Ovary (tissue), 9 donors: ENCODE results near the gene GATA3. TPM values are rescaled to one million over a fixed set of nuclear protein-coding genes. Genes with fewer than 3 reads are reported as not detected.

Source experiments
- DNase-seq, 5 donors: peaks; one replicate each; pipeline ENCODE4 v3.0.0-alpha.2; 2019 to 2020
- H3K27ac ChIP-seq, 2 donors: fragments of 200-600 bp; one replicate each; pipeline versions ENCODE4 v1.5.1 to v1.8.0; 2019 to 2022
- H3K27me3 ChIP-seq: fragments of 200-600 bp; one replicate; pipeline ENCODE4 v1.8.0; 2022
- H3K36me3 ChIP-seq: fragments of 200-600 bp; sonication (generic); one replicate; pipeline ENCODE4 v1.5.1; 2019
- H3K4me1 ChIP-seq: one replicate; pipeline ENCODE4 v1.8.1; 2013; ENCODE audit warnings: mild to moderate bottlenecking, moderate library complexity; ENCODE audit not compliant: insufficient read depth
- H3K4me3 ChIP-seq: fragments of 200-600 bp; sonication (generic); one replicate; pipeline ENCODE4 v1.5.1; 2017
- H3K9me3 ChIP-seq, 2 donors: fragments of 200-600 bp in 1 of 2; sonication (generic) in 1 of 2; one replicate each; pipeline versions ENCODE4 v1.5.1 to v1.8.1; 2013 to 2019; ENCODE audit warnings: mild to moderate bottlenecking in 1 of 2, moderate library complexity in 1 of 2
- EP300 ChIP-seq: sonication (generic); formaldehyde crosslinking; IDR thresholded peaks from one replicate; pipeline ENCODE4 v1.6.1; 2017; ENCODE audit warnings: antibody characterized with exemption
- POLR2A ChIP-seq: fragments of 450-650 bp; IDR thresholded peaks from one replicate; pipeline ENCODE4 v1.6.1; 2017; ENCODE audit warnings: antibody characterized with exemption, mild to moderate bottlenecking, moderate library complexity
- WGBS, 3 donors: extraction: QIAGEN DNeasy Blood & Tissue Kit in 1 of 3; methylation state at CpG; one replicate each; pipeline versions ENCODE4 v1.1.5 to v1.1.7; 2013 to 2017; 5-methylcytosine and 5-hydroxymethylcytosine counted together
- intact Hi-C, 4 donors: fragments of 100-400 bp; cut with DNase I; formaldehyde crosslinking; loops; one replicate each; pipeline versions ENCODE4 v1.11.0 to v1.15.1; 2022 to 2023
- polyA plus RNA-seq, 2 donors: library from polyadenylated mRNA; stranded (reverse); fragments of 200-250 nt in 1 of 2; fragments of 350-450 nt in 1 of 2; fragmentation: Illumina TruSeq in 1 of 2; extraction: RNeasy Lipid Tissue Mini Kit (QIAGEN cat#74804) in 1 of 2; gene quantifications; one replicate each; pipeline ENCODE4 v1.2.3, GENCODE V29; 2013 to 2014
- total RNA-seq, 7 donors: library from RNA; depleted of rRNA in 2 of 7; stranded (reverse); fragments of >200 nt in 2 of 7; fragmentation: NEBNext Ultra II Directional in 3 of 7; extraction: Animal tissue kit (Norgen Biotek cat#: 25700) in 3 of 7; gene quantifications; one replicate each; pipeline versions ENCODE4 v1.1.0 to v1.2.4, GENCODE V29; 2016 to 2023
- TF ChIP-seq, protein P1 (sequence below), 3 donors: fragments of 450-650 bp in 2 of 3; fragments of 200-600 bp in 1 of 3; IDR thresholded peaks; one replicate each; pipeline versions ENCODE4 v1.5.1 to v1.8.0; 2016 to 2022; ENCODE audit warnings: antibody characterized with exemption in 3 of 3, mild to moderate bottlenecking in 1 of 3
- donor health status: DM: no; HTN: no; CAD: no; lungs with moderate emphysema.
- donor health status: DM: no; HTN: no; CAD: no.
- donor health status: Bipolar disorder and iron deficiency.
- donor health status: DM: yes; HTN: yes; CAD: no.
- donor health status: DM: no; HTN: no; CAD: no.
- donor health status: DM: yes; HTN: yes; CAD: no.

The GATA3 gene
- total and polyA plus RNA-seq, 9 donors: 0.15 to 0.48 (median 0.38) TPM; not detected in 2

DNA sequence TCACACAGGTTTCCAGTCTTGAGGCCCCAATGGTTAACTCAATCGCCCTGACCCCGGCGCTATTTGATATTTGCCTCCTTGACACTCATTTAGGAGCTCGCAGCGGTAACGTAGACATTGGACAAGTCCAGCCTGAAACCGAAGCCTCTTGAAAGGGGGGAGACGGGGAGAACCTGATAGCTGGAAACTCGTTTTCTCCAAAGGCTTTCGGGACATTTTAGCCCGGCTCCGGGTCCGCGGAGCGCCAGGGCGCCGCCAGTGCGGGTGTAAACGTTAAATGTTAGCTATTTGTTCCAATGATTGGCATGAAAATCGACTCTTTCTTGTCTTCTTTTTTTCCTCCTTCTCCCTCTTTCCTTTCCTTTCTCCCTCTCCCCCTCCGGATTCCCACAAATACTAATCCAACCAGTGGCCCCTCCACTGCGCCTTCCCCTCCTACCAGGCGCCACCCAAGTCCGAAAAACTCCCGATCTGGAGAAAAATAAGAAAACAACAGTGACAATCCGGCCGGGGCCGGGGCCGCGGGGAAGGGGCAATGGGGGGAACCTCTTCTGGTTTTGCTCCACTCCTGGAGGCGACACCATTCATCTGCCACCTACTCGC, 17.2 kb upstream of the GATA3 start:
- Histone ChIP-seq H3K9me3 (no peaks in the 10 kb centered on the region), H3K4me1 (peaks cover 3% of the 10 kb centered on the region), H3K4me3 (no peak overlapping the region), H3K27ac (no peak overlapping the region), H3K36me3 (no peaks in the 10 kb centered on the region), H3K27me3 (no peaks in the 10 kb centered on the region)
- TF ChIP-seq EP300: no peak
- TF ChIP-seq POLR2A: no peak
- TF ChIP-seq, protein P1, sequence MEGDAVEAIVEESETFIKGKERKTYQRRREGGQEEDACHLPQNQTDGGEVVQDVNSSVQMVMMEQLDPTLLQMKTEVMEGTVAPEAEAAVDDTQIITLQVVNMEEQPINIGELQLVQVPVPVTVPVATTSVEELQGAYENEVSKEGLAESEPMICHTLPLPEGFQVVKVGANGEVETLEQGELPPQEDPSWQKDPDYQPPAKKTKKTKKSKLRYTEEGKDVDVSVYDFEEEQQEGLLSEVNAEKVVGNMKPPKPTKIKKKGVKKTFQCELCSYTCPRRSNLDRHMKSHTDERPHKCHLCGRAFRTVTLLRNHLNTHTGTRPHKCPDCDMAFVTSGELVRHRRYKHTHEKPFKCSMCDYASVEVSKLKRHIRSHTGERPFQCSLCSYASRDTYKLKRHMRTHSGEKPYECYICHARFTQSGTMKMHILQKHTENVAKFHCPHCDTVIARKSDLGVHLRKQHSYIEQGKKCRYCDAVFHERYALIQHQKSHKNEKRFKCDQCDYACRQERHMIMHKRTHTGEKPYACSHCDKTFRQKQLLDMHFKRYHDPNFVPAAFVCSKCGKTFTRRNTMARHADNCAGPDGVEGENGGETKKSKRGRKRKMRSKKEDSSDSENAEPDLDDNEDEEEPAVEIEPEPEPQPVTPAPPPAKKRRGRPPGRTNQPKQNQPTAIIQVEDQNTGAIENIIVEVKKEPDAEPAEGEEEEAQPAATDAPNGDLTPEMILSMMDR (IDR thresholded peaks at IDR 0.05): no peak
- intact Hi-C loops: no loop called here
- DNase-seq: no peak
- 7 to 8% (median 7%) methylated on average over 32 of the region's 32 CpGs for WGBS, 3 donors

DNA sequence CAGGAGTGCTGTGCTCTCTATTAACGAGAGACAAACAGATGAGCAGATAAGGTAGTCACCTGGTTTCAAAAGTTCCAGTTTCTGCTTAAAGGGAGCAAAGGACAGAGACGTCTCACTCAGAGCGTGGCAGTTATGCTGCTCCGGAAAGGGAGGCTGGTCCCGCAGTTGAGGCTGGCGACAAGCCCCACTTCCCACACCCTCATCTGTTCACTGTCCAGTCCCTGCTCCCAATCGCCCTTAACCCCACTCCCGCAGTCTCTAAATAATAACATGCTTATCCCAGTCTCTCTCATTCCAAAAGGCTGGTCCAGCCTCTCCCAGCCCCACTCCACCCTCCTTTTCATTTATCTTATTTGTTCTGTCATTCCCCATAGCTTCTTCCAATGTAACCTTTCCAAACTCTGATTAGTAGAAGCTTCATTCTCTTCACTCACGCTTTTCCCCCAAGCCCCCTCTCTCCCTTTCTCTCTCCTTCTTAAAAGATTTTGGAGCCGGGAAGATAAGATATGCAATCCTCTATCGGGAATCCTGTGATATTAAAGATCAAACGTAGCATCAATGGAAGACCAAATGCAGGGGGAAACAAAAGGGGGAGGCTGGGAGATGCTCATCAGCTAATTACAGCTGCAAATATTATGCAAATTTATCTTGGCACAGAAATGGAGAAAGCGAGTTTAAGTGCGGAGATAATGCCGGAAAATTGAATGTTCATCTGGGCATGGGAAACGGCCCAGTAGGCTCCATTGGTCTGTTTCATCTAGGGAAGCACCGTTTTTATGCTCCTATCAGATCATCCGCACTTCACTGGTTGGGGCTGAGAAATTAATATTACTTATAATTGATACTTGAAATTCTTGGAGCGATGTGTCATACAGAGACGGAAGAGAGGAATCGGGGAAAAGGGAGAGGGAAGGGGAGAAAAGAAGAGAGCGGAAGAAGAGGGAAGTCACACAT, 16.3 kb upstream of the GATA3 start:
- H3K27ac ChIP-seq: no peak overlapping the region
- intact Hi-C loops: no loop called here
- no peak for DNase-seq
- no peak overlapping the region for H3K4me3 ChIP-seq
- WGBS, 3 donors: 9 to 11% (median 10%) methylated on average over 22 of the region's 22 CpGs
- no peaks in the 10 kb centered on the region for H3K9me3 ChIP-seq
- no peak for TF ChIP-seq POLR2A
- no peak for TF ChIP-seq EP300
- TF ChIP-seq, protein P1 (IDR thresholded peaks at IDR 0.05): no peak
- no peaks in the 10 kb centered on the region for H3K27me3 ChIP-seq
- peaks cover 3% of the 10 kb centered on the region for H3K4me1 ChIP-seq
- no peaks in the 10 kb centered on the region for H3K36me3 ChIP-seq

DNA sequence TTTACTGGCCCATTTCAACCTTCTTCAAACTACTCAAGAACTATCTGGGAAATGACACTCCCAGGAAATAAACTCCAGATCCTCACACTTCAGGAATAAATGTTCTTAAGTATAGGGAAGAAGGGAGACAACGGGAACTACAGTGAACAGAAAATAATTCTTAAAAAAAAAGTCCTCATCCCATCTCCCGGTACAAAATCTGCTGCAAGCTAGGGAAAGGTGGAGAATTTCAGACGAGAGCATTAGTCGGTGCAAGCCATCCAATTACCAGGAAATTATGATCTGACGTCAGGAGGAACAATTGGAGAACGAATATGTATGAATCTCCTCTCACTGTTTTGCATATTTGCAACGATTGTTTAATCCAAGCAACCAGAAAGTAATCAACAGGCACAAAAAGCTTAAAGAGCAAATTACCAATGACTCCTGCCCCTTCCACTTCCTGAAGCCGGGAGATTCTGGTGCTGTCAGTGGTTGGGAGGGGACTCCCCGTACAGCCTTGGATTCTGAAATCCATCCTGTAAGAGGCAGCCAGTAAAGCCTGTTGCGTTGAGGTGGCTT, 15.1 kb upstream of the GATA3 start:
- intact Hi-C loops: no loop called here
- 5 to 8% (median 6%) methylated on average over 10 of the region's 10 CpGs for WGBS, 3 donors
- no peaks in the 10 kb centered on the region for H3K36me3 ChIP-seq
- no peak for DNase-seq
- TF ChIP-seq, protein P1 (IDR thresholded peaks at IDR 0.05): no peak
- no peak for TF ChIP-seq EP300
- no peaks in the 10 kb centered on the region for H3K27me3 ChIP-seq
- H3K27ac ChIP-seq: no peak overlapping the region
- peaks cover 2% of the 10 kb centered on the region for H3K4me1 ChIP-seq
- H3K4me3 ChIP-seq: no peak overlapping the region
- H3K9me3 ChIP-seq: no peaks in the 10 kb centered on the region

DNA sequence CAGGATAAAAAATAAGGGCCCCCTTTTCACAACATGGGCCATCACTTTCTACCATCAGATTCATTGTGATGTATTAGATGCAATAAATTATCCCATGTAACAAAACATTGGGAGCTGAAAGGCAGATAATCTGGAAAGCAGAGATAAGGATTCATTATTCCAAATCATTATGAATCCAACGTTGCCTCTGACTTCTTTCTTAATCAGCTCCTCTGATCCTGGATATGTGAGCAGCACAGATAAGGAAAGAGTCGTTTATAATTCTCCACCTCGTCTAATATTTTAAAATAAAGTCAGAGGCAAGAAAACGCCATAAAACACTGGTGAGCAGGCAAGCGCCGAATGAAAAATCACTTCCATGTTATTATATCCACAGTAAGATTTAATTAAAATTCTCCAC, 13.8 kb upstream of the GATA3 start:
- intact Hi-C loops: no loop called here
- H3K9me3 ChIP-seq: no peaks in the 10 kb centered on the region
- WGBS, 3 donors: 9 to 11% (median 11%) methylated on average over 6 of the region's 6 CpGs
- H3K36me3 ChIP-seq: no peaks in the 10 kb centered on the region
- TF ChIP-seq EP300 (no peak), POLR2A (no peak)
- TF ChIP-seq, protein P1 (IDR thresholded peaks at IDR 0.05): no peak
- peaks cover 4% of the 10 kb centered on the region for H3K4me1 ChIP-seq
- no peak overlapping the region for H3K4me3 ChIP-seq
- DNase-seq: no peak
- H3K27ac ChIP-seq: no peak overlapping the region
- H3K27me3 ChIP-seq: no peaks in the 10 kb centered on the region
